Measurements from ENCODE around the gene KRTAP10-5. TPM values are rescaled to one million over a fixed set of nuclear protein-coding genes. Genes with fewer than 3 reads are reported as not detected.

The KRTAP10-5 gene
- total and polyA plus RNA-seq, 12 donors = not detected

DNA sequence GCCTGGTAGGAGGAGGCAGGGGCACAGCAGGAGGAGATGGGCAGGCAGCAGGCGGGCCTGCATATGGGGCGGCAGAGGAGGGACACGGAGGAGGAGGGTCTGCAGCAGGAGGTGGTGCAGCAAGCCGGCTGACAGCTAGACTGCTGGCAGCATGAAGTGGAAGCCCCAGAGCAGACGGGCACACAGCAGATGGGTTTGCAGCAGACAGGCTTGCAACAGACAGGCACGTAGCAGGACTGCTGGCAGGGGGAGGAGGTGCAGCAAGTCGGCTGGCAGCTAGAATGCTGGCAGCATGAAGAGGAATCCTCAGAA, 615 bp downstream of the KRTAP10-5 start:
- WGBS, 2 donors = 63 to 70% methylated on average over 6 to 7 of the region's 7 CpGs
- Histone ChIP-seq H3K27ac (no peak overlapping the region), H3K36me3 (no peaks in the 10 kb centered on the region), H3K4me1 (no peaks in the 10 kb centered on the region), H3K9me3 (peaks cover 0 to 40% (median 18%) of the 10 kb centered on the region in 11 donors), H3K27me3 (peaks cover 0 to 43% (median 6%) of the 10 kb centered on the region in 7 donors), H3K4me3 (no peak overlapping the region)
- no peak for DNase-seq
- ATAC-seq = no peak
- intact Hi-C loops (cut with DNase I) = no loop called here
- TF ChIP-seq, protein P1, sequence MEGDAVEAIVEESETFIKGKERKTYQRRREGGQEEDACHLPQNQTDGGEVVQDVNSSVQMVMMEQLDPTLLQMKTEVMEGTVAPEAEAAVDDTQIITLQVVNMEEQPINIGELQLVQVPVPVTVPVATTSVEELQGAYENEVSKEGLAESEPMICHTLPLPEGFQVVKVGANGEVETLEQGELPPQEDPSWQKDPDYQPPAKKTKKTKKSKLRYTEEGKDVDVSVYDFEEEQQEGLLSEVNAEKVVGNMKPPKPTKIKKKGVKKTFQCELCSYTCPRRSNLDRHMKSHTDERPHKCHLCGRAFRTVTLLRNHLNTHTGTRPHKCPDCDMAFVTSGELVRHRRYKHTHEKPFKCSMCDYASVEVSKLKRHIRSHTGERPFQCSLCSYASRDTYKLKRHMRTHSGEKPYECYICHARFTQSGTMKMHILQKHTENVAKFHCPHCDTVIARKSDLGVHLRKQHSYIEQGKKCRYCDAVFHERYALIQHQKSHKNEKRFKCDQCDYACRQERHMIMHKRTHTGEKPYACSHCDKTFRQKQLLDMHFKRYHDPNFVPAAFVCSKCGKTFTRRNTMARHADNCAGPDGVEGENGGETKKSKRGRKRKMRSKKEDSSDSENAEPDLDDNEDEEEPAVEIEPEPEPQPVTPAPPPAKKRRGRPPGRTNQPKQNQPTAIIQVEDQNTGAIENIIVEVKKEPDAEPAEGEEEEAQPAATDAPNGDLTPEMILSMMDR (IDR thresholded peaks at IDR 0.05) = no peak

DNA sequence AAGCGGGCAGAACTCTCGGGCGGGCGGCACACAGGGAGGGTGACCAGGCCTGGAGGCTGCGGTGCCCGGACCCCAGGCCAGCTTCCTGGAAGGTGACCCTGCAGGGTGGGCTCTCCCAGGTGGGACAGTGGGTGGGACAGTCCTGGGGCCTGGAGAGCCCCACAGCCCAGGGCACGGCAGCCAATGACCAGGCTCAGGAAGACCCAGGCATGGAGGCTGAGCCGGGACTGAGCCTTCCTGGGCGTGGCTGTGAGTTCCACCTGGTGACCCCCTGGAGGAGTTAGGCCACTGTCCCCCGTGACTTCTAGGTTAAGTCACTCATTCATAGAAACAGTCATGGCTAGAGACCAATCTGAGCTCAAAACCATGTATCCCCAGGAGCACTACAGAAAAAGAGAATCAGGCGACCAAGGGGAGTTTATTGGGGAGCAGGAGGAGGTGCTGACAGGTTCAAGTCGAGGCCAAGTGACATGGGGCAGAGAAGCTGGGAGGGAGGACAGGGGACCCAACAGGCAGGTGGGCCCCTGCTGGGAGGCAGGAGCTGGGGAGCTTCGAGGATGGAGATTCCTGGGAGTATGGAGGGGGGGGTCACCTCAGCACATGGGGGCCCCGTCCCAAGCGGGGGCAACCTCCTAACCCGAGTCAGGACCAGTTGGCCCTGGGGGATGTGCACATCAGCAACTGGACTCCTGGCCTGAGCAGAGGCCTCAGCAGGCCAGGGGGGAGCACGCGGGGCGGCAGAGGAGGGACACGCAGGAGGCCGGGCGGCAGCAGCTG, 1.2 kb downstream of the KRTAP10-5 start:
- ATAC-seq (no peak), DNase-seq (no peak)
- TF ChIP-seq, protein P1 (IDR thresholded peaks at IDR 0.05) = no peak
- H3K9me3 ChIP-seq = peaks cover 0 to 40% (median 18%) of the 10 kb centered on the region in 11 donors
- H3K27ac ChIP-seq = no peak overlapping the region
- H3K27me3 ChIP-seq = peaks cover 0 to 43% (median 1%) of the 10 kb centered on the region in 7 donors
- no peaks in the 10 kb centered on the region for H3K4me1 ChIP-seq
- no peaks in the 10 kb centered on the region for H3K36me3 ChIP-seq
- intact Hi-C loops (cut with DNase I) = no loop called here
- H3K4me3 ChIP-seq = no peak overlapping the region
- WGBS, 2 donors = 70 to 74% methylated on average over 22 of the region's 22 CpGs

DNA sequence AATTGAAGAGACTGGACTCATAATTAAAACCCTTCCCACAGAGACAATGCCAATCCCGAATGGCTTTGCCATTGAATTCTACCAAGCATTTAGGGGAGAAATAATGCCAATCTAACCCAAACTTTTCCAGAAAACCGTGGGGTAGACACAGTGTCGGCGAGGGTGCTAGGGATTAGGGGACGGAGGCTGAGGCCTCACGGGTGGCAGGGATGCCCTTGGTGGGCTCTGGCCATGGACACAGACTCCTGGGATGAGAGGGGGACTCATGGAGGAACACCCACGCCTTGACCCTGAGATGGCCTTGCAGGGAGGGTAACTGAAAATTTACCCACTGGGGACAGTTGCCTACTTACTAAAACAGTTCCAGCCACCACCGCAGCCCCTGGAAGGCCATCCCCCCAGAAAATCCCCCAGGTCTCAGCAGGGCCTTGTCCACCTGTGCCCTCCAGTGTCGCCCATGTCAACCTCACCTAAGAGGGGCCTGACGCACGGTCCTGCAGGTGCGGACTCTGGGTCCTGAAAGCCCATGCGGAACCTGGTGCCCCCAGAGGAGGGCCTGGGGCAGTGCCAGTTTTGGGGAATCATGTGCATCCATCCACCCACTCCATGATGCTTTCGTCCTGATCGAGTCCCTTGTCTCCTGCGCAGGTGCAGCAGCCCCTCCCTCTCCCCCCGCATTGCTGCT, 1.9 kb downstream of the KRTAP10-5 start:
- intact Hi-C loops (cut with DNase I) = no loop called here
- 93 to 96% methylated on average over 17 of the region's 17 CpGs for WGBS, 2 donors
- Histone ChIP-seq H3K9me3 (peaks cover 0 to 40% (median 18%) of the 10 kb centered on the region in 11 donors), H3K27me3 (peaks cover 0 to 40% (median 0%) of the 10 kb centered on the region in 7 donors), H3K4me3 (no peak overlapping the region), H3K4me1 (no peaks in the 10 kb centered on the region), H3K27ac (no peak overlapping the region), H3K36me3 (no peaks in the 10 kb centered on the region)
- TF ChIP-seq, protein P1 (IDR thresholded peaks at IDR 0.05) = no peak
- ATAC-seq (no peak), DNase-seq (no peak)

DNA sequence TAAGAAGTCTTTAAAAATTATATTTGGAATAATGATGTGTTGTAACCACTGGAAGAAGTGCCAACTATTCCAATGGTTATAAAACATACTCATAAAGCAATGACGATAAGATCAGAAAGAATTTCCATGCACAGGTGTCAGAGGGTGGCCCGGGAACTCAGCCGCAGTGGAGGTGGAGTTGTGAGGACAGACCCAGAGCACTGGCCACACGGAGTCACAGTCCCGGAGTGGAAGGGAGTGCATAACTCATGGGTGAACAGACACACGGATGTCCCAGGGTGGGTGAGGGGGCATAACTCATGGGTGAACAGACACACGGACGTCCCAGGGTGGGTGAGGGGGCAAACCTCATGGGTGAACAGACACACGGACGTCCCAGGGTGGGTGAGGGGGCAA, 4.4 kb downstream of the KRTAP10-5 start:
- H3K27ac ChIP-seq = no peak overlapping the region
- intact Hi-C loops (cut with DNase I) = no loop called here
- H3K4me1 ChIP-seq = no peaks in the 10 kb centered on the region
- 87 to 88% methylated on average over 10 of the region's 10 CpGs for WGBS, 2 donors
- peaks cover 0 to 34% (median 0%) of the 10 kb centered on the region in 7 donors for H3K27me3 ChIP-seq
- ATAC-seq (no peak), DNase-seq (no peak)
- H3K4me3 ChIP-seq = no peak overlapping the region
- H3K36me3 ChIP-seq = no peaks in the 10 kb centered on the region
- H3K9me3 ChIP-seq = peaks cover 0 to 34% (median 17%) of the 10 kb centered on the region in 11 donors
- TF ChIP-seq, protein P1 (IDR thresholded peaks at IDR 0.05) = no peak

All from heart right ventricle (tissue), 16 donors.